SH-SY5Y (cell line): ENCODE measurements around the gene ZBTB20.

Experiments
- GATA2 ChIP-seq: IDR thresholded peaks from 2 replicates; pipeline ENCODE4 v1.6.1; 2011; ENCODE audit warnings: mild to moderate bottlenecking, low read depth, low read length
- GATA3 ChIP-seq: IDR thresholded peaks from 2 replicates; pipeline ENCODE4 v1.6.1; 2011; ENCODE audit warnings: low read depth, mild to moderate bottlenecking, low read length, moderate library complexity

- TF ChIP-seq GATA3, result no peak
- TF ChIP-seq GATA2, result no peak
These were observed 839.3 kb downstream of the ZBTB20 start for GRCh38 chr3:114307832-114308231.
